Glutamatergic neuron (in vitro differentiated cells): ENCODE measurements around the gene NOA1. TPM values are rescaled to one million over a fixed set of nuclear protein-coding genes. Genes with fewer than 3 reads are reported as not detected.
"Not testable (repeated sequence)": the region's sequence is repeated elsewhere in the genome, so short reads cannot be mapped to it uniquely, and the experiment has no call there.

ENCODE experiments used
- DNase-seq: peaks from one replicate; pipeline ENCODE4 v3.0.0; 2022
- H3K27ac Mint-ChIP-seq: one replicate; pipeline ENCODE4 v1.8.0; 2020; ENCODE audit warnings: mild to moderate bottlenecking, mixed read lengths, inconsistent platforms; ENCODE audit not compliant: unreplicated experiment
- H3K27me3 Mint-ChIP-seq: one replicate; pipeline ENCODE4 v1.8.0; 2020; ENCODE audit warnings: mild to moderate bottlenecking, moderate library complexity, mixed read lengths, inconsistent platforms; ENCODE audit not compliant: unreplicated experiment
- H3K36me3 Mint-ChIP-seq: one replicate; pipeline ENCODE4 v1.8.0; 2020; ENCODE audit warnings: mild to moderate bottlenecking, mixed read lengths, inconsistent platforms; ENCODE audit not compliant: unreplicated experiment
- H3K4me1 Mint-ChIP-seq: one replicate; pipeline ENCODE4 v1.8.0; 2020; ENCODE audit warnings: mild to moderate bottlenecking, low read depth, mixed read lengths, inconsistent platforms; ENCODE audit not compliant: unreplicated experiment
- H3K4me3 Mint-ChIP-seq: one replicate; pipeline ENCODE4 v1.8.0; 2020; ENCODE audit warnings: mild to moderate bottlenecking, mixed read lengths, inconsistent platforms; ENCODE audit not compliant: unreplicated experiment
- H3K9me3 Mint-ChIP-seq: one replicate; pipeline ENCODE4 v1.8.0; 2020; ENCODE audit warnings: mild to moderate bottlenecking, moderate library complexity, mixed read lengths, inconsistent platforms; ENCODE audit not compliant: unreplicated experiment
- CTCF ChIP-seq: fragments of 200-600 bp; sonication (generic); IDR thresholded peaks from one replicate; pipeline ENCODE4 v1.5.0; 2021; ENCODE audit not compliant: partially characterized antibody, unreplicated experiment
- total RNA-seq: library from RNA; stranded (reverse); fragmentation: NEBNext Ultra II Directional; extraction: Animal tissue kit (Norgen Biotek cat#: 25700); gene quantifications from one replicate; pipeline ENCODE4 v1.2.1, GENCODE V29; 2021; ENCODE audit not compliant: unreplicated experiment

The NOA1 gene
- total RNA-seq, 1 donor from 2014 or later: 10.3 TPM

GRCh38 chr4:56940971-56941370, 36.4 kb downstream of the NOA1 start:
- H3K36me3 Mint-ChIP-seq: no peaks in the 10 kb centered on the region
- DNase-seq: no peak
- no peaks in the 10 kb centered on the region for H3K9me3 Mint-ChIP-seq
- H3K27ac Mint-ChIP-seq: no peak overlapping the region
- no peak for TF ChIP-seq CTCF
- no peaks in the 10 kb centered on the region for H3K4me1 Mint-ChIP-seq
- H3K4me3 Mint-ChIP-seq: no peak overlapping the region
- H3K27me3 Mint-ChIP-seq: no peaks in the 10 kb centered on the region

- no peak overlapping the region for H3K27ac Mint-ChIP-seq
- H3K27me3 Mint-ChIP-seq: no peaks in the 10 kb centered on the region
- H3K4me3 Mint-ChIP-seq: no peak overlapping the region
- no peaks in the 10 kb centered on the region for H3K9me3 Mint-ChIP-seq
- no peak for DNase-seq
- no peak for TF ChIP-seq CTCF
- no peaks in the 10 kb centered on the region for H3K36me3 Mint-ChIP-seq
- no peaks in the 10 kb centered on the region for H3K4me1 Mint-ChIP-seq
Observed at GRCh38 chr4:56940403-56940802, 37.0 kb downstream of the NOA1 start.

GRCh38 chr4:56939826-56940225, 37.6 kb downstream of the NOA1 start:
- H3K36me3 Mint-ChIP-seq, H3K4me3 Mint-ChIP-seq, H3K27me3 Mint-ChIP-seq, H3K4me1 Mint-ChIP-seq, DNase-seq, H3K27ac Mint-ChIP-seq, H3K9me3 Mint-ChIP-seq: not testable (repeated sequence)

- no peak for DNase-seq
- no peaks in the 10 kb centered on the region for H3K36me3 Mint-ChIP-seq
- no peaks in the 10 kb centered on the region for H3K27me3 Mint-ChIP-seq
- no peaks in the 10 kb centered on the region for H3K9me3 Mint-ChIP-seq
- no peak for TF ChIP-seq CTCF
- H3K4me1 Mint-ChIP-seq: no peaks in the 10 kb centered on the region
- H3K27ac Mint-ChIP-seq: no peak overlapping the region
- H3K4me3 Mint-ChIP-seq: no peak overlapping the region
Observed at GRCh38 chr4:56937262-56937661, 40.1 kb downstream of the NOA1 start.

- no peak for DNase-seq
- H3K36me3 Mint-ChIP-seq: no peaks in the 10 kb centered on the region
- H3K27ac Mint-ChIP-seq: no peak overlapping the region
- H3K4me1 Mint-ChIP-seq: no peaks in the 10 kb centered on the region
- H3K9me3 Mint-ChIP-seq: no peaks in the 10 kb centered on the region
- H3K27me3 Mint-ChIP-seq: no peaks in the 10 kb centered on the region
- no peak for TF ChIP-seq CTCF
- no peak overlapping the region for H3K4me3 Mint-ChIP-seq
Observed at GRCh38 chr4:56931924-56932323, 45.5 kb downstream of the NOA1 start.

GRCh38 chr4:56930638-56931037, 46.8 kb downstream of the NOA1 start:
- Mint-ChIP-seq H3K27ac (no peak overlapping the region), H3K9me3 (no peaks in the 10 kb centered on the region), H3K4me1 (no peaks in the 10 kb centered on the region), H3K27me3 (no peaks in the 10 kb centered on the region), H3K36me3 (no peaks in the 10 kb centered on the region), H3K4me3 (no peak overlapping the region)
- TF ChIP-seq CTCF: no peak
- DNase-seq: no peak
